Measurements from ENCODE around the gene SYNPO.

SYNPO gene

DNA sequence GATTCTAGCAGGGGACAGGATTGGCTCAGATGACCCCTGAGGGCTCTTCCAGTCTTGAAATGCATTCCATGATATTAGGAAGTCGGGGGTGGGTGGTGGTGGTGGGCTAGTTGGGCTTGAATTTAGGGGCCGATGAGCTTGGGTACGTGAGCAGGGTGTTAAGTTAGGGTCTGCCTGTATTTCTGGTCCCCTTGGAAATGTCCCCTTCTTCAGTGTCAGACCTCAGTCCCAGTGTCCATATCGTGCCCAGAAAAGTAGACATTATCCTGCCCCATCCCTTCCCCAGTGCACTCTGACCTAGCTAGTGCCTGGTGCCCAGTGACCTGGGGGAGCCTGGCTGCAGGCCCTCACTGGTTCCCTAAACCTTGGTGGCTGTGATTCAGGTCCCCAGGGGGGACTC lies 17.7 kb downstream of the SYNPO start:
- DNase-seq (ENCODE audit: low read depth) = no peak
- TF ChIP-seq, protein P1, sequence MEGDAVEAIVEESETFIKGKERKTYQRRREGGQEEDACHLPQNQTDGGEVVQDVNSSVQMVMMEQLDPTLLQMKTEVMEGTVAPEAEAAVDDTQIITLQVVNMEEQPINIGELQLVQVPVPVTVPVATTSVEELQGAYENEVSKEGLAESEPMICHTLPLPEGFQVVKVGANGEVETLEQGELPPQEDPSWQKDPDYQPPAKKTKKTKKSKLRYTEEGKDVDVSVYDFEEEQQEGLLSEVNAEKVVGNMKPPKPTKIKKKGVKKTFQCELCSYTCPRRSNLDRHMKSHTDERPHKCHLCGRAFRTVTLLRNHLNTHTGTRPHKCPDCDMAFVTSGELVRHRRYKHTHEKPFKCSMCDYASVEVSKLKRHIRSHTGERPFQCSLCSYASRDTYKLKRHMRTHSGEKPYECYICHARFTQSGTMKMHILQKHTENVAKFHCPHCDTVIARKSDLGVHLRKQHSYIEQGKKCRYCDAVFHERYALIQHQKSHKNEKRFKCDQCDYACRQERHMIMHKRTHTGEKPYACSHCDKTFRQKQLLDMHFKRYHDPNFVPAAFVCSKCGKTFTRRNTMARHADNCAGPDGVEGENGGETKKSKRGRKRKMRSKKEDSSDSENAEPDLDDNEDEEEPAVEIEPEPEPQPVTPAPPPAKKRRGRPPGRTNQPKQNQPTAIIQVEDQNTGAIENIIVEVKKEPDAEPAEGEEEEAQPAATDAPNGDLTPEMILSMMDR (IDR thresholded peaks at IDR 0.05; ENCODE audit: control insufficient read depth, extremely low read depth, insufficient read depth) = no peak
- H3K4me3 ChIP-seq (ENCODE audit: low read depth, low read length) = no peak overlapping the region

DNA sequence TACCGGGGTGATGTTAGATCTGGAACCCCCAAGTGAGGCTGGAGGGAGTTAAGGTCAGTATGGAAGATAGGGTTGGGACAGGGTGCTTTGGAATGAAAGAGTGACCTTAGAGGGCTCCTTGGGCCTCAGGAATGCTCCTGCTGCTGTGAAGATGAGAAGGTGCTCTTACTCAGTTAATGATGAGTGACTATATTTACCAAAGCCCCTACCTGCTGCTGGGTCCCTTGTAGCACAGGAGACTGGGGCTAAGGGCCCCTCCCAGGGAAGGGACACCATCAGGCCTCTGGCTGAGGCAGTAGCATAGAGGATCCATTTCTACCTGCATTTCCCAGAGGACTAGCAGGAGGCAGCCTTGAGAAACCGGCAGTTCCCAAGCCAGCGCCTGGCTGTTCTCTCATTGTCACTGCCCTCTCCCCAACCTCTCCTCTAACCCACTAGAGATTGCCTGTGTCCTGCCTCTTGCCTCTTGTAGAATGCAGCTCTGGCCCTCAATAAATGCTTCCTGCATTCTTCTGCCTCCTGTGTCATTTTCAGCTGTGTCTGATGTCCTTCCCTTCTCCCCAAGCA lies 18.3 kb downstream of the SYNPO start:
- TF ChIP-seq, protein P1 (IDR thresholded peaks at IDR 0.05; ENCODE audit: control insufficient read depth, extremely low read depth, insufficient read depth) = no peak

DNA sequence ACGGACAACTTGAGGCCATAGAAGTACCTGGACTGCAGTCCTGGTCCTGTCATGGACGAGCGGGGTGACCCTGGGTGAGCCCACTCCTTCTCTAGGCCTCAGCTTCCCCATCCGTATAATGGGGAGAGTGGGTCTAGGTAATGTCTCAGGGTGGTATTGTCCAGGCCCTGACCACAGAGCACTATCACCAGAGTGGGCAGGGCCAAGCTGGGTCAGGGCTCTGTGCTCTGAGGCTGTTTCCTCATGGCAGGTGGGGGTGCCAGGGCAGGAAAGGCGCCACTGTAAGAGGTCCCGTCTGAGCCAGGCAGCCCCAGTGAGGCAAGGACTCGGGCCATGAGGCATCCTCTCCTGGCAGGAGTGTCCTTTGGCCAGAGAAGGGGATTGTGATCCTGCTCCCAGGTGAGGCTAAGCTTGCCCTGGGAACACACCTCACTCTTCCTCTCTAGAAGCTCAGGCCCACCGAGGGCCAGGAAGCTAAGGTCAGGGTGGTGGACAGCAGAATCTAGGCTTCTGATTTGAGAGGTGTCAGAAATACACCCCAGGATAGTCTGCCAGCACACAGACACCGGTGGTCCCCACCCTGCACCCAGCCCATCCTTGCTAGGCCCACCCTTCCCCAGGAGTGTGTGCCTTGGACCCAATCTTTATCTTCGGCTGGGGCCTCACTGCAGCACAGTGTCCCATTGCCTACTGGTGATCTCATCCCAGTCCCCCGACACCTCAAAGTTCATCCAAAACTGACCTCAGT lies 19.1 kb downstream of the SYNPO start:
- TF ChIP-seq, protein P1 (IDR thresholded peaks at IDR 0.05; ENCODE audit: control insufficient read depth, extremely low read depth, insufficient read depth) = no peak
- no peak overlapping the region for H3K4me3 ChIP-seq (ENCODE audit: low read depth, low read length)
- no peak for DNase-seq (ENCODE audit: low read depth)

More for the DNA sequence above, 18.3 kb downstream of the SYNPO start:
- DNase-seq (ENCODE audit: low read depth) = no peak
- H3K4me3 ChIP-seq (ENCODE audit: low read depth, low read length) = no peak overlapping the region

DNA sequence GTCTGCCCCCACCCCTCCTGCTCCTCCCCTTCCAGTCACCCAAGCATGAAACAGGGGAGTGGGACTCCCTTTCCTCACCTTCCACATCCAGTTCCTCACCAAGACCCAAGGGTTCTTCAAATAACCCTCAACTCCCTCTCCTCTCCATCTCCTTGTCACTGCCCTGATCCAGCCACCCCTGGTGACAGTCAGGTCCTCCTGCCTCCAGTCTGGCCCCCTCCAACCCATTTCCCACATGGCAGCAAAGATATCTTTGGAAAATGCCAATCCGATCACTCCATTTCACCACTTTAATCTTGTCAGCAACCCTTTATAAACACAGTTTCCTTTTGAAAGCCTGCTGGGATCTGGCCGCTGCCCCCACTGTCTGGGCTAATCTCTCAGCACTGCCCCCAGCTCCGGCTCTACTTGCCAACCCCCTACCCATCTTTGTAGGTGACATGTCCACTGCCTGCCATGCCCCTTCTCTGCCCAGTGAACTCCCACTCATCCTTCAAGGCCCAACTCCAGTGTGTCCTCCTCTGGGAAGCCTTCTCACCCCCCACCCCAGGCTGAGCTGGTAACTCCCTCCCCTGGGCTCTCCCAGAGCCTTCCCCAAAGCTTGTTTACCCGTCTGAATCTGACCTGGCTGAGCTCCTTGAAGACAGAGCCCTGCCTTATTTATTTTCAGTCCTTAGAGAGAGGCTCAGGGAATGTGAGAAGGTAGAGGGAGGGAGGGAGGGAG lies 19.8 kb downstream of the SYNPO start:
- TF ChIP-seq, protein P1 (IDR thresholded peaks at IDR 0.05; ENCODE audit: control insufficient read depth, extremely low read depth, insufficient read depth) = no peak
- no peak for DNase-seq (ENCODE audit: low read depth)
- H3K4me3 ChIP-seq (ENCODE audit: low read depth, low read length) = no peak overlapping the region

DNA sequence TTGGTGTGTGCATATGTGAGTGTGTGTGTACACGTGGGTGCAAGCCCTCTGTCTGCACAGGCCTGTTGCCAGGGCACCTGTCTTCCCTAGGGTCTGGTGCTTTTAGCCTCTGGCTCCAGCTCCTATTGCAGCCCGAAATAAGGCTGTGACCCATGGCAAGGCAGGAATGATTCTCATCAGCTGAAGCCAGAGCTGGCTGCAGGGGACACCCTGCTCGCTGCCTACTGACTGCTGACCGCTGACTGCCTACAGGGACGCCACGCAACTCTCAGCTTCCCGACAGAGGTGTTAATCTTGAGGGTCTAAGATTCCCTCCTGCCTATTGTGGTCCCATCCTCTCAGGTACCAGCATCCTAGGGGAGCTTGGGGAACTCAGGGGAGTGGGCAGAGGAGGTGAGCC lies 20.6 kb downstream of the SYNPO start, which contains the start of gene MYOZ3:
Gene MYOZ3, plus strand, starts transcription at position 166 of the 400 bp plus-strand sequence. CDS start 1,691 bp downstream, outside the sequence.
- DNase-seq (ENCODE audit: low read depth) = no peak
- TF ChIP-seq, protein P1 (IDR thresholded peaks at IDR 0.05; ENCODE audit: control insufficient read depth, extremely low read depth, insufficient read depth) = no peak
- H3K4me3 ChIP-seq (ENCODE audit: low read depth, low read length) = no peak within 1 kb of the TSS

DNA sequence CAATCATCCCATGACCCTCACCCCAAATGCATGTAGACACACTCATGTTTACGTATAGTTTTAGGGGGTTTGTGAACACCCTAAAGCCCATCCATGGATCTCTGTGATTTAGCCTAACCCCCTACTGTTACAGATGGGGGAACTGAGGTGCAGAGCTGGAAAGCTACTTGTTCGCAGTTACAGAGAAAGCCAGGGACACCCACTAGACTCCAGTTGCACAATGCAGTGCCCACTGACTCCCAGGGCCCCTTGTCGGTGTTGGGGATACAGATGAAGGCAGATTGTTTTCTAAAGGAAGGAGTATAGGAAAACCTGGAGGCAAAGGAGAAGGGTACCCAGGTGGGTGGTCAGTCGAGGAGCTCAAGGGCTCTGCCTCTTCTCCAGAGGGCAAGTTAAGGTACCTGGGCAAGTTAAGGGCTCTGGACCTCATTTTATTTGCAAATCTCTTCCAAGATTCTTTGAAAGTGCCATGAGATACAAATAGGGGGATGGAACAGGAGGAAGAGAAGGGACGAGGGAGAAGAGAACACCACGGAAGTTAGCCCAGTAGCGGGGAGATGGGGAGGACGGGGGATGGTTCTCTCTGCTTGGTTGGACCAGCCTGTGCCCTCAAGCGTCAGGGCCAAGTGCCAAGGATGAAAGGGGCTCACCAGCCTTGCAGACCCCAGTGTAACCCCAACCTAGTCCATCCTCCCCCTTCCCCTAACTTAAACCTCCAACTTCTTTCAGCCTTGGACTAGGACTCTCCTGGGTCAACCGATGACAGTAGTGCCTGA lies 21.5 kb downstream of the SYNPO start:
- no peak for DNase-seq (ENCODE audit: low read depth)
- TF ChIP-seq, protein P1 (IDR thresholded peaks at IDR 0.05; ENCODE audit: control insufficient read depth, extremely low read depth, insufficient read depth) = no peak

More for the DNA sequence above, 21.5 kb downstream of the SYNPO start:
- H3K4me3 ChIP-seq (ENCODE audit: low read depth, low read length) = no peak overlapping the region

All from LNCaP clone FGC (cell line).